GM13977 (cell line): ENCODE data around the gene CADPS.

Experiments
- DNase-seq: peaks from one replicate; pipeline ENCODE4 v3.0.0; 2012; ENCODE audit warnings: low spot score
- CTCF ChIP-seq: IDR thresholded peaks from 2 replicates; pipeline ENCODE4 v1.5.1; 2012; ENCODE audit warnings: mild to moderate bottlenecking, control low read depth; ENCODE audit not compliant: insufficient read depth; ENCODE audit errors: extremely low read depth, missing control alignments
- in situ Hi-C: fragments of 300-500 bp; cut with MboI; formaldehyde crosslinking; loops from one replicate; pipeline ENCODE4 v1.12.0; 2022; ENCODE audit warnings: low sequenced_read_pairs, low pct_unique_long_range_greater_than_20kb, mixed read lengths, inconsistent platforms; ENCODE audit not compliant: unreplicated experiment

CADPS gene

GRCh38 chr3:62374341-62375218 lies 500.6 kb downstream of the CADPS start:
- peak; percentile 26 for DNase-seq
- TF ChIP-seq CTCF, result no peak

GRCh38 chr3:62373714-62374333 lies 501.4 kb downstream of the CADPS start:
- TF ChIP-seq CTCF, result no peak
- in situ Hi-C loops, result no loop called here
- peak; percentile 20 for DNase-seq

More at GRCh38 chr3:62374341-62375218, 500.6 kb downstream of the CADPS start:
- in situ Hi-C loops, result no loop called here

GRCh38 chr3:62373215-62373614 lies 502.0 kb downstream of the CADPS start, which contains the start of gene FEZF2:
FEZF2 (minus strand) TSS chr3:62373550; CDS start chr3:62372868, 682 bp downstream.
- DNase-seq, result no peak
- no peak for TF ChIP-seq CTCF
- in situ Hi-C loops, result no loop called here

- DNase-seq, result no peak
- no peak for TF ChIP-seq CTCF
These were observed 502.6 kb downstream of the CADPS start for GRCh38 chr3:62372621-62373041.

GRCh38 chr3:62371720-62372591 lies 503.3 kb downstream of the CADPS start:
- no peak for TF ChIP-seq CTCF
- in situ Hi-C loops, result no loop called here
- DNase-seq, result peak; percentile 23

More at GRCh38 chr3:62372621-62373041, 502.6 kb downstream of the CADPS start:
- in situ Hi-C loops, result no loop called here

GRCh38 chr3:62370858-62371719 lies 504.1 kb downstream of the CADPS start:
- in situ Hi-C loops, result no loop called here
- DNase-seq, result peak; percentile 12
- TF ChIP-seq CTCF, result no peak
